Kidney epithelial cell (primary cell): ENCODE results near the gene SNX11. TPM values are rescaled to one million over a fixed set of nuclear protein-coding genes. Genes with fewer than 3 reads are reported as not detected.

Experiments
- DNase-seq: peaks from one replicate; pipeline ENCODE4 v3.0.0-alpha.2; 2010; ENCODE audit warnings: low read depth
- H3K27me3 ChIP-seq: 2 replicates; pipeline ENCODE4 v1.6.0; 2011; ENCODE audit warnings: low read length; ENCODE audit not compliant: control insufficient read depth, insufficient read depth
- H3K36me3 ChIP-seq: 2 replicates; pipeline ENCODE4 v1.5.1; 2011; ENCODE audit warnings: low read length; ENCODE audit not compliant: control insufficient read depth, insufficient read depth
- H3K4me3 ChIP-seq: 2 replicates; pipeline ENCODE4 v1.5.1; 2011; ENCODE audit warnings: low read depth, mild to moderate bottlenecking, control low read depth, low read length
- CTCF ChIP-seq: IDR thresholded peaks from 2 replicates; pipeline ENCODE4 v1.5.1; 2011; ENCODE audit warnings: mild to moderate bottlenecking, moderate library complexity, low read length, control low read depth, inconsistent platforms; ENCODE audit not compliant: insufficient read depth, poor library complexity, severe bottlenecking
- total RNA-seq: library from RNA; depleted of rRNA; stranded (reverse); fragments of >200 nt; gene quantifications from 2 replicates; pipeline ENCODE4 v1.2.3, GENCODE V29; 2015

SNX11 gene
- total RNA-seq, 1 donor from 2014 or later: 18.1 TPM

GRCh38 chr17:48162946-48163506, 55.5 kb downstream of the SNX11 start:
- peak; percentile 35 for DNase-seq
- no peak for TF ChIP-seq CTCF
- Histone ChIP-seq H3K27me3 (no peaks in the 10 kb centered on the region), H3K4me3 (no peak overlapping the region), H3K36me3 (no peaks in the 10 kb centered on the region)

- Histone ChIP-seq H3K27me3 (no peaks in the 10 kb centered on the region), H3K36me3 (no peaks in the 10 kb centered on the region), H3K4me3 (no peak overlapping the region)
- no peak for DNase-seq
- TF ChIP-seq CTCF: peak; percentile 10
Measured at GRCh38 chr17:48163809-48164208, 56.2 kb downstream of the SNX11 start.

- no peak for TF ChIP-seq CTCF
- no peaks in the 10 kb centered on the region for H3K36me3 ChIP-seq
- H3K27me3 ChIP-seq: no peaks in the 10 kb centered on the region
- no peak for DNase-seq
- H3K4me3 ChIP-seq: no peak overlapping the region
Measured at GRCh38 chr17:48169926-48170325, 62.4 kb downstream of the SNX11 start.

Other genes starting within 250 kb of the SNX11 start
- gene SP2, start 211.5 kb upstream of the SNX11 start, total RNA-seq: 2.2 and 5.1 TPM in 2 replicates
- 39.7 and 43.5 TPM in 2 replicates for gene PNPO, start 166.2 kb upstream of the SNX11 start, total RNA-seq
- 0.27 and 0.92 TPM in 2 replicates for gene PRR15L, start 149.9 kb upstream of the SNX11 start, total RNA-seq
- gene CDK5RAP3, start 136.7 kb upstream of the SNX11 start, total RNA-seq: 95.1 and 110 TPM in 2 replicates
- gene COPZ2, start 70.0 kb upstream of the SNX11 start, total RNA-seq: 3.3 and 3.7 TPM in 2 replicates
- 228 TPM in 2 replicates for gene NFE2L1, start 59.4 kb upstream of the SNX11 start, total RNA-seq
- gene CBX1, start 6.3 kb upstream of the SNX11 start, total RNA-seq: 54.8 and 78.6 TPM in 2 replicates